Muscle of leg (tissue), 11 donors: ENCODE results near the gene ZNF629. TPM values are rescaled to one million over a fixed set of nuclear protein-coding genes. Genes with fewer than 3 reads are reported as not detected.

Experiments used
- DNase-seq: peaks from one replicate; pipeline ENCODE4 v3.0.0; 2013
- H3K27ac ChIP-seq: one replicate; pipeline ENCODE4 v1.5.1; 2013; ENCODE audit warnings: mild to moderate bottlenecking, low read length, control low read depth
- H3K27me3 ChIP-seq: one replicate; pipeline ENCODE4 v1.6.1; 2013; ENCODE audit warnings: low read length; ENCODE audit not compliant: control insufficient read depth, insufficient read depth
- H3K36me3 ChIP-seq: one replicate; pipeline ENCODE4 v1.6.1; 2013; ENCODE audit warnings: low read length; ENCODE audit not compliant: control insufficient read depth, insufficient read depth
- H3K4me1 ChIP-seq: one replicate; pipeline ENCODE4 v1.6.1; 2013; ENCODE audit warnings: low read length; ENCODE audit not compliant: control insufficient read depth, insufficient read depth
- H3K4me3 ChIP-seq: one replicate; pipeline ENCODE4 v1.5.1; 2013; ENCODE audit warnings: low read length, control low read depth
- H3K9me3 ChIP-seq: replicated peaks from 2 replicates; pipeline ENCODE4 v1.6.1; 2013; ENCODE audit warnings: low read depth, low read length; ENCODE audit not compliant: control insufficient read depth
- WGBS: methylation state at CpG from one replicate; pipeline ENCODE4 v1.1.5; 2013; ENCODE audit warnings: missing lambda C conversion rate; ENCODE audit not compliant: insufficient coverage; 5-methylcytosine and 5-hydroxymethylcytosine counted together
- polyA plus RNA-seq, 8 donors: library from polyadenylated mRNA; unstranded; fragments of 120-200 nt; gene quantifications; one replicate each; pipeline versions ENCODE4 v1.2.1 to v1.2.3, GENCODE V29; 2013; ENCODE audit warnings: inconsistent platforms in 1 of 8, low replicate concordance in 1 of 8; ENCODE audit not compliant: insufficient read length in 8 of 8, insufficient read depth in 1 of 8
- total RNA-seq: library from RNA; stranded (reverse); fragments of 120-200 nt; gene quantifications from one replicate; pipeline ENCODE4 v1.2.4, GENCODE V29; 2013

Gene ZNF629
- total and polyA plus RNA-seq, 9 donors: 12.4 to 18.9 (median 15.2) TPM

DNA sequence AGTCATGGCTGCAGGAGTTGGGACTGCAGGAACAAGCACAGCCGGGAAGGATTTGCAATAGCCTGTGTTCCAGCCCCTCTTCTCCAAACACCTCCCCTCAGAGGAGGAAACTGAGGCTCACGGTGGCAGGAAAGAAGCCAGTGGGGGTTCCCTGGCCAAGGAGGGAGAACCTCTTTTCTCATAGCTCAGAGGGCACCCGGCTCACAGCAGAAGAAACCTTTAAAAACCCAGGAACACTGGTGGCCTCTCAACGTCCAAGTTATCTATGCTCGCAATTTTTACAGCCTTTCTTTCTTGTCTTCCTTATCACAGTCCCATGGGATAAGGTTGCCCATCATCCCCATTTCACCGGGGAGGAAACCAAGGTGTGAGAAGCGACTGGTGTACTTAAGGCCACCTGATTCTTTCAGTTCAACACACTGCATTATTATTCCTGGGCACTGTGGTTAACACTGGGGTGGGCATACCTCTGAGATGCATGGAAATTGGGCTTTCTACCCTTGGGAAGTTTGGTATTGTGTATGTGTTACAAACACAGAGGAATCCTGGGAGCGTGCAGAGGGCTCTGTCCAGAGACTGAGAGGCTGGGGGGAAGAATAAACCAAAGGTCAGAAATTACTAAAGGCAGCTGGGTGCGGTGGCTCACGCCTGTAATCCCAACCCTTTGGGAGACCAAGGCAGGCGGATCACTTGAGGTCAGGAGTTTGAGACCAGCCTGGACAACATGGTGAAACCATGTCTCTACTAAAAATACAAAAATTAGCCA is 791 bp upstream of the ZNF629 start:
- peaks cover 23% of the 10 kb centered on the region for H3K4me1 ChIP-seq
- peak overlapping the region; percentile 87 for H3K27ac ChIP-seq
- H3K9me3 ChIP-seq: no peaks in the 10 kb centered on the region
- DNase-seq: peak; percentile 13
- 47% methylated on average over 6 of the region's 11 CpGs for WGBS
- peaks cover 22% of the 10 kb centered on the region for H3K36me3 ChIP-seq
- peak overlapping the region; percentile 99 for H3K4me3 ChIP-seq
- H3K27me3 ChIP-seq: no peaks in the 10 kb centered on the region

DNA sequence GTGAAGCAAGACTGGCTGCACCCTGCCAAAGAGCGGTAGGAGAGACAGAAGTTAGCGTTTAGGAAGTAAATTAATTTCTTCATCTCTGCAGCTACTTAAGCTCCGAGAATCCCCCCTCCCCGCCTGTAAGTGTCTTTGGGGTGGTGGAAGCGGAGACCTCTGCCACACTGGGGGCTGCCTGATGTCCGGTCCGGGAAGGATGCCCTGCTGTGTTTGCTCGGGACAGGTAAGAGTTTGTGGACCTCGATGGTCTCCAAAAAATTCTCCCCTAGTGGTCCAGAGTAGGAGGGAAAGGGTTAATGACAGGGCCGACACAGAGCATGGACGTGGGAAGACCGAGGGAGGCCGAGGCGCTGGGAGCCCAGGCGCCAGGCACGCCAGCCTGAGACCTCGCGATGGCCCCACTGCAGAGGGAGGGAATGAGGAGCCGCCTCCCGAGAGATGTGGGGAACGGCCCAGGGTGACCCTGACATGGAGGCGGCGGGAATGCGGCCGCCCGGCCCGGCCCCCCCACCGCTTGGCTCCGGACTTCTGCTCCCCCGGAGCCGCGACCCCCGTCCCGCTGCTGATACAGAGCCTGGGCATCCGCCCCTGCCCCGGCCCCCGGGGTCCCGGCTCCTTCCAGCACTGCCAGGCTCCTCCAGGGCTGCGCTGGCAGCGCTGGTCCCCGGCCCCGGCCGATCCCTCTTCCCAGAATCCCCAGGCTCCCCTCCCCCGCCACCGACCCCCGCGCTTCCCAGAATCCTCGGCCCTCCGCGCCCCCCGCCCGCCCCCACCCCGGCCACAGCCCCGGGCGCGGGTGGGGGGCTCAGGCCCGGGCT is 680 bp downstream of the ZNF629 start:
- peak overlapping the region; percentile 87 for H3K27ac ChIP-seq
- H3K4me1 ChIP-seq: peaks cover 23% of the 10 kb centered on the region
- peaks cover 37% of the 10 kb centered on the region for H3K36me3 ChIP-seq
- under 1% methylated on average over 35 of the region's 57 CpGs for WGBS
- no peaks in the 10 kb centered on the region for H3K9me3 ChIP-seq
- H3K4me3 ChIP-seq: peak overlapping the region; percentile 99
- DNase-seq: peak; percentile 51
- no peaks in the 10 kb centered on the region for H3K27me3 ChIP-seq

DNA sequence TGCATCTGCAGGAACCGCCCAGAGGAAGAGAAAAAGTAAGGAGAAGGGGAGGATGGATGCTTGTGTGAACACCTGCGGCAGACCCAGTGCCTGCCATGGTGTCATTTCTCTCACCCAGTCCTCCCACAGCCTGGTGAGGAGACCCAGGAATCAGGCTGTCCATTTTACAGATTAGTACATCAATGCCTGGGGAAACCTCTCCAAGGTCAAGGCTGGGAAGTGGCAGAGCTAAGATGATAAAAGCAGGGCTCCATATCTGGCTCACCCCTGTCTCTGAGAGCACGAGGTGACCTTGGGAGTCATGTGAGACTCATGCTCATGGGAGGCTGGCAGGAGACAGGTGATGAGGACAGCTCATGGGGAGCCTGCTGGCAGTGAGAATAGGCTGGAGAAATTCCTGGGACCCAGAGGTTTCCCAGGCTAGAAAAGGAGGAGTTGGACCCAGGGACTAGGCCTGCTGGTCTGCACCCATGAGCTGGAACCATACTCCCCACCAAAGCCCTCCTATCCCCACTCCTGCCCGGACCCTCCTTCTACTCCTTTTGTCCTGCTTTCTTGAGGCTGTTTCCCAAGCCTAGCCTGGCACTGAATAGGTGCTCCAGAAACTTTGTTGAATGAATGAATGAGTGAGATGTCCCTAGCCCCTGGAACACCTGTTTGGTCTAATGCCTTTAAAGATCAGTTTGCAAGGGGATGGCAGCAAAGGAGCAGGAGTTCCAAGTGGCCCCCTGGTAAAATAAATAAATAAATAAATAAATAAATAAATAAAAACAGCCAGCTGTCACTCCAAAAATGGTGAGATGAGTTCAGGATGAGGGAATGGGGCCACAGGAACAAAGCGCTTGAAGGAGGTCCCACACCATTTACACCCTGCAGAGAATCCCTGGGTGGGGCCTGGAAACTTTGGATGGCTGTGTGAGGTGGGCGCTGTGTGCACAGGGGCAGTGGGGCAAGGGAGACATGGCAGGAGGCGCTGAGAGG is 1.6 kb downstream of the ZNF629 start:
- peak overlapping the region; percentile 99 for H3K4me3 ChIP-seq
- DNase-seq: peak; percentile 25
- H3K9me3 ChIP-seq: no peaks in the 10 kb centered on the region
- H3K27me3 ChIP-seq: no peaks in the 10 kb centered on the region
- WGBS: 68% methylated on average over 2 of the region's 7 CpGs
- peaks cover 40% of the 10 kb centered on the region for H3K36me3 ChIP-seq
- peak overlapping the region; percentile 74 for H3K27ac ChIP-seq
- peaks cover 23% of the 10 kb centered on the region for H3K4me1 ChIP-seq

DNA sequence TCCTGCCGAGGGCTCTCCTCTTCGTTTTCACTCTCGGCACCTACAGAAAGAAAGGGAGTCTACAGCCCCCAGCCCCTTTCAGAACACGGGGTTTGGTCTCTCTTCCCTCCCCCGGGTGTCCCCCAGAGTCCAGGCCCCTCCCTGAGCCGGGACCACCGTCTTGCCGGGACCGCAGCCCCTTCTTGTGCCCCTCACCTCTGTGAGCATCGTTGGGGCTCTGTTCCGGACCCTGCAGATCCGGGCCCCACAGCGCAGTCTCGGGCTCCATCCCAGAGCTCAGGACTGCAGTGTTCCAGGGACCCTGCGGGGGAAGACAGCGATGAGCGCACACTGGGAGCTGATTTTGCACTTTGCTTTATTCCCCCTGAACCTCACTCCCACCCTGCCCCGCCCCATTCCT is 2.8 kb downstream of the ZNF629 start:
- Histone ChIP-seq H3K4me1 (peaks cover 26% of the 10 kb centered on the region), H3K36me3 (peaks cover 52% of the 10 kb centered on the region), H3K9me3 (no peaks in the 10 kb centered on the region), H3K27ac (no peak overlapping the region), H3K27me3 (no peaks in the 10 kb centered on the region), H3K4me3 (no peak overlapping the region)
- peak; percentile 4 for DNase-seq
- WGBS: 81% methylated on average over 17 of the region's 18 CpGs

DNA sequence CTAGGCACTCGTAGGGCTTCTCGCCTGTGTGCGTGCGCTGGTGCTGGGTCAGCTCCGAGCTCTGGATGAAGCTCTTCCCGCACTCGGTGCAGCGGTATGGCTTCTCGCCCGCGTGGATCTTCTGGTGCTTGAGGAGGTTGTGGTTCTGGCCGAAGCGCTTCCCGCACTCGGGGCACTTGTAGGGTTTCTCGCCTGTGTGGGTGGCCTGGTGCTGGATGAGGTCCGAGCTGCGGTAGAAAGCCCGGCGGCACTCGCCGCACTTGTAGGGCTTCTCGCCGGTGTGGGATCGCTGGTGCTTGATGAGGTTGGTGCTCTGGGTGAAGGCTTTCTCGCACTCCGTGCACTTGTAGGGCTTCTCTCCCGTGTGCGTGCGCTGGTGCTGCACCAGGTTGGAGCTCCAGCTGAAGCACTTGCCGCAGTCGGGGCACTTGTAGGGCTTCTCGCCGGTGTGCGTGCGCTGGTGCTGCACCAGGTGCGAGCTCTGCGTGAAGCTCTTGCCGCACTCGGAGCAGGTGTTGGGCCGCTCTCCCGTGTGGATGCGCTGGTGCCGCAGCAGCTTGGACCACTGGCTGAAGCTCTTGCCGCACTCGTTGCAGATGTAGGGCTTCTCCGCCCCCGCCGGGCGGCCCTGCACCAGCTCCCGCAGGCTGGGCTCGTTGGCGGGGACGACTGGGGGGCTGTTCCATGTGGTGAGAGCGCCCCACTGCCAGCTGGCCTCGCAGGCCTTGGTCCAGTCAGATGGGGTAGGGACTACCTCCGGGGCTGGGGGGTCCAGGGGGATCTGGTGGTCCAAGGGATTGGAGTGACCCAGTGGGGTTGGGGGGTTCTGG is 3.5 kb downstream of the ZNF629 start:
- 92% methylated on average over 48 of the region's 57 CpGs for WGBS
- Histone ChIP-seq H3K27ac (no peak overlapping the region), H3K4me1 (peaks cover 33% of the 10 kb centered on the region), H3K4me3 (no peak overlapping the region), H3K36me3 (peaks cover 56% of the 10 kb centered on the region), H3K9me3 (no peaks in the 10 kb centered on the region), H3K27me3 (no peaks in the 10 kb centered on the region)
- peak; percentile 4 for DNase-seq

DNA sequence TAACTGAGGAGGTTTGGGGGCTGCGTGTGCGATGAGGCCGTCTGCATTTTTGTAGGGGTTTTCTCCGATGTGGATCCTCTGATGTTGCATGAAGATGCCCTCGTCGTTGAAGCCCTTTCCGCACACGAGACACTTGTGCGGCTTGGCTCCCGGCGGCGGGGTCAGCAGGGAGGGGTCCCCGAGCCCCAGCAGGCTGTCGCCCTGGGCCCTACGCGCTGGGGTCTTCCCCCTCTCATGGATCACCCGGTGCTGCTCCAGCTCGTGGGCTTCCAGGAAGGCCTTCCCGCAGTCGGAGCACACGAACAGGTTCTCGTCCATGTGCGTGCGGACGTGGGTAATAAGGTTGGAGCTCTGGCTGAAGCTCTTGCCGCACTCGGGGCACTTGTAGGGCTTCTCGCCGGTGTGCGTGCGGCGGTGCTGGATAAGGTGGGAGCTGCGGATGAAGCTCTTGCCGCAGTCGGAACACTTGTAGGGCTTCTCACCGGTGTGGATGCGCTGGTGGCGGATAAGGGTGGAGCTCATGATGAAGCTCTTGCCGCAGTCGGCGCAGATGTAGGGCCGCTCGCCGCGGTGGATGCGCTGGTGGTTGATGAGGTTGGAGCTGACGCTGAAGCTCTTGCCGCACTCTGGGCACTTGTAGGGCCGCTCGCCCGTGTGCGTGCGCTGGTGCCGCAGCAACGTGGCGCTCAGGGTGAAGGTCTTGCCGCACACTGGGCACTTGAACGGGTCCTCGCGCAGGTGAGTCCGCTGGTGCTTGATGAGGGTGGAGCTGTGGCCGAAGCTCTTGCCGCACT is 4.3 kb downstream of the ZNF629 start:
- H3K27me3 ChIP-seq: no peaks in the 10 kb centered on the region
- H3K4me3 ChIP-seq: no peak overlapping the region
- DNase-seq: no peak
- 95% methylated on average over 57 of the region's 63 CpGs for WGBS
- peaks cover 38% of the 10 kb centered on the region for H3K4me1 ChIP-seq
- no peak overlapping the region for H3K27ac ChIP-seq
- H3K9me3 ChIP-seq: no peaks in the 10 kb centered on the region
- peaks cover 60% of the 10 kb centered on the region for H3K36me3 ChIP-seq

DNA sequence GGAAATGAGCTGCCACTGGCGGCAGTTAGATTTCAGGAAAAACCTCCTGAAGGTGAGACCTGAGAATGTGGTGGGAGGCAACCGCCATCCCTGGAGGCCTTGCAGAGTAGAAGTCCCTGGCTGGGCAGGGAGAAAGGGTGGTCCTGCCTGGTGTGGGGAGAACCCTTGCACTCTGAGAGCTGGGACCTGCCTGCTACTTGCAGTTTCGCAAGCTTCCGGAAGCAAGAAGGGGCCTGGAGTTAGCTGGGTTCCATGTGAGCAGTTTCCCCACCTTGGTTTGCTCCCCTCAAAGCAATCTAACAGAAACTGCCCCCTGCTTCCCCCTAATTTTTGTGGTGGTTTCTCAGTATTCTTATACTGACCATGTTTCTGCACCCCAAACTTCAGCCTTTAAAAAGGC is 6.5 kb downstream of the ZNF629 start:
- peaks cover 60% of the 10 kb centered on the region for H3K36me3 ChIP-seq
- peaks cover 40% of the 10 kb centered on the region for H3K4me1 ChIP-seq
- H3K4me3 ChIP-seq: no peak overlapping the region
- WGBS: 77% methylated on average over 2 of the region's 4 CpGs
- H3K9me3 ChIP-seq: no peaks in the 10 kb centered on the region
- no peak overlapping the region for H3K27ac ChIP-seq
- DNase-seq: no peak
- H3K27me3 ChIP-seq: no peaks in the 10 kb centered on the region

DNA sequence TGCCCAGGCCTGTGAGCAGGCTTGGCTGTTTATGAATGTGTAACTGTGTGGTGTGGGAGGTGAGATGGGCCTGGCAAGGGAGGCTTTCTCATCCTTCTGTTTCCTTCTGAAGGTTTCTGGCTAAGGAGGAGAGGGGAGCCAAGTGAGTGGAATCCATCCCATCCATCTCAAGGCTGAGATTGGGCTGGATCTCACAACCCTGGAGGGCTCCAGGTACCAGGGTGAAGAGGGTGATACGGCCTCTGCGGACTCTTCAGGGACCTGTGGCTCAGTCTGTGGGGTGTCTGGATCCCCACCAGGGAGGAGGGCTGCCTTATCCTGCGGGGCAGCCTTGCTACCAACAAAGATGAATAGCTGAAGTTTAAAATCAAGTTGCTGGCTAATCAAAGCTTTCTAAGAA is 7.0 kb downstream of the ZNF629 start:
- WGBS: 82% methylated on average over 2 of the region's 3 CpGs
- H3K27me3 ChIP-seq: no peaks in the 10 kb centered on the region
- H3K4me1 ChIP-seq: peaks cover 37% of the 10 kb centered on the region
- peak; percentile 10 for DNase-seq
- H3K36me3 ChIP-seq: peaks cover 55% of the 10 kb centered on the region
- no peaks in the 10 kb centered on the region for H3K9me3 ChIP-seq
- no peak overlapping the region for H3K4me3 ChIP-seq
- H3K27ac ChIP-seq: no peak overlapping the region

DNA sequence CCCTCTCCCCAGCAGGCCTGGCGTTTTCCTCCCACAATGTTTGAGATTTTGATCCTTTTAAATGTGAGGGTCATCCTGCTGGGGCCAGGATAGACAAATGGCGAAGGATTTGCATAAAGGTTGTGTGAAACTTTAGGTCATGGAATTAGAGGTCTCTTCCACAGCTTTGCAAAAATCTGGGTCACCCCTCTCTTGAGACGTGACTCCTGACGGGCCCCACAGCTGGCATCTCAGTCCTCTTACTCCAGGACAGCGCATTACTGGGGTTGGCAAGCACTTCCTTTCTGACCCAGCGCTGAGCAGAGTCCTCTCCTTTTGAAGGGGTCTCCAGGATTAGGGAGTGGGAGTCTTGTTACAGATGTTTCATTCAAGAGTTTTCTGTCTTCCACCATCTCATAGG is 7.4 kb downstream of the ZNF629 start:
- Histone ChIP-seq H3K9me3 (no peaks in the 10 kb centered on the region), H3K27me3 (no peaks in the 10 kb centered on the region), H3K4me3 (no peak overlapping the region), H3K27ac (no peak overlapping the region), H3K4me1 (peaks cover 40% of the 10 kb centered on the region), H3K36me3 (peaks cover 58% of the 10 kb centered on the region)
- no CpG with 5 or more reads among the region's 6 CpGs for WGBS
- peak; percentile 8 for DNase-seq
